GM19240 (cell line): ENCODE results near the gene NME1.

ENCODE experiments used
- DNase-seq: peaks from one replicate; pipeline ENCODE4 v3.0.0; 2011; ENCODE audit warnings: low spot score; ENCODE audit not compliant: insufficient read length

Gene NME1

GRCh38 chr17:51189162-51189561 is 35.8 kb downstream of the NME1 start:
- DNase-seq, result no peak

GRCh38 chr17:51189628-51190027 is 36.3 kb downstream of the NME1 start:
- no peak for DNase-seq

- DNase-seq, result no peak
Observed at GRCh38 chr17:51191895-51192294, 38.5 kb downstream of the NME1 start.

- DNase-seq, result no peak
Observed at GRCh38 chr17:51197754-51198153, 44.4 kb downstream of the NME1 start.

GRCh38 chr17:51200295-51200694 is 46.9 kb downstream of the NME1 start:
- DNase-seq, result no peak

- DNase-seq, result no peak
Observed at GRCh38 chr17:51200846-51201245, 47.5 kb downstream of the NME1 start.

GRCh38 chr17:51203838-51204237 is 50.5 kb downstream of the NME1 start:
- DNase-seq, result no peak
